Endothelial cell of umbilical vein (primary cell): ENCODE measurements around the gene CELF2. TPM values are rescaled to one million over a fixed set of nuclear protein-coding genes. Genes with fewer than 3 reads are reported as not detected.

ENCODE experiments used
- BruUV-seq: library from RNA; stranded (reverse); fragments of 400-500 nt; replicated peaks from 2 replicates; lab custom pipeline; 2021; lab: Mats Ljungman, UMichigan
- CTCF ChIA-PET: fragments of 300-600, 350-600 bp; sonication (Branson Sonifier 250); formaldehyde crosslinking; loops from one replicate; lab custom pipeline; 2021; ENCODE audit warnings: antibody characterized with exemption, inconsistent platforms; lab: Charles Lee
- POLR2A ChIA-PET: fragments of 300-600, 350-600 bp; sonication (Branson Sonifier 250); formaldehyde crosslinking; loops from one replicate; lab custom pipeline; 2021; ENCODE audit warnings: antibody characterized with exemption, inconsistent platforms; lab: Charles Lee
- DNase-seq: peaks from one replicate; pipeline ENCODE4 v3.0.0-alpha.2; 2011; ENCODE audit warnings: low read depth, low spot score
- FAIRE-seq: peaks from 2 replicates; lab custom pipeline; 2011; peaks lifted over from hg19 to GRCh38; lab: Jason Lieb, UNC
- H2AFZ ChIP-seq: 2 replicates; pipeline ENCODE4 v1.6.0; 2012; ENCODE audit warnings: low read depth, low read length, control low read depth, inconsistent platforms
- H3K27ac ChIP-seq: 2 replicates; pipeline ENCODE4 v1.5.1; 2011; ENCODE audit warnings: low read depth, mild to moderate bottlenecking, control low read depth, low read length, moderate library complexity; ENCODE audit not compliant: insufficient read depth
- H3K27me3 ChIP-seq, 2 experiments: 2 replicates each; pipeline versions ENCODE4 v1.6.0 to v1.6.1; 2011; ENCODE audit warnings: low read length in 2 of 2, mixed read lengths in 1 of 2; ENCODE audit not compliant: control insufficient read depth in 2 of 2, insufficient read depth in 2 of 2
- H3K36me3 ChIP-seq, 2 experiments: 2 replicates in 1 of 2; 3 replicates in 1 of 2; pipeline ENCODE4 v1.5.1; 2011; ENCODE audit warnings: low read length in 2 of 2, mild to moderate bottlenecking in 1 of 2, moderate library complexity in 1 of 2; ENCODE audit not compliant: control insufficient read depth in 2 of 2, insufficient read depth in 2 of 2; ENCODE audit errors: extremely low read depth in 1 of 2
- H3K4me1 ChIP-seq: 3 replicates; pipeline ENCODE4 v1.5.1; 2011; ENCODE audit warnings: mild to moderate bottlenecking, low read length; ENCODE audit not compliant: control insufficient read depth, insufficient read depth; ENCODE audit errors: extremely low read depth
- H3K4me2 ChIP-seq: 2 replicates; pipeline ENCODE4 v1.6.1; 2011; ENCODE audit warnings: low read length, control low read depth, mixed read lengths; ENCODE audit not compliant: insufficient read depth
- H3K4me3 ChIP-seq, 3 experiments: fragments of 200-600 bp in 1 of 3; sonication (generic), shearing (Covaris generic) in 1 of 3; replicated peaks in 1 of 3; 2 replicates each; pipeline ENCODE4 v1.5.1; 2011 to 2016; ENCODE audit warnings: control low read depth in 3 of 3, low read length in 3 of 3, mild to moderate bottlenecking in 2 of 3, inconsistent platforms in 1 of 3, low read depth in 1 of 3, moderate library complexity in 1 of 3; ENCODE audit not compliant: insufficient read depth in 1 of 3
- H3K79me2 ChIP-seq: 2 replicates; pipeline ENCODE4 v1.6.0; 2012; ENCODE audit warnings: low read length, inconsistent platforms; ENCODE audit not compliant: control insufficient read depth, insufficient read depth
- H3K9ac ChIP-seq: replicated peaks from 2 replicates; pipeline ENCODE3; 2011; ENCODE audit warnings: low read length, control low read depth; ENCODE audit not compliant: insufficient read depth; ENCODE audit errors: extremely low read depth
- H3K9me1 ChIP-seq: replicated peaks from 3 replicates; pipeline ENCODE4 v1.6.0; 2011; ENCODE audit warnings: mild to moderate bottlenecking, low read length; ENCODE audit not compliant: control insufficient read depth, insufficient read depth; ENCODE audit errors: extremely low read depth
- H3K9me3 ChIP-seq: replicated peaks from 2 replicates; pipeline ENCODE4 v1.5.1; 2012; ENCODE audit warnings: low read length, inconsistent platforms; ENCODE audit not compliant: control insufficient read depth, insufficient read depth
- H4K20me1 ChIP-seq: replicated peaks from 2 replicates; pipeline ENCODE3; 2011; ENCODE audit warnings: mild to moderate bottlenecking, low read length; ENCODE audit not compliant: control insufficient read depth, insufficient read depth; ENCODE audit errors: extremely low read depth
- FOS ChIP-seq: IDR thresholded peaks from 2 replicates; pipeline ENCODE4 v1.6.1; 2011; ENCODE audit warnings: mild to moderate bottlenecking, low read length, moderate library complexity, borderline replicate concordance; ENCODE audit not compliant: insufficient read depth
- JUN ChIP-seq: IDR thresholded peaks from 2 replicates; pipeline ENCODE4 v1.6.1; 2011; ENCODE audit warnings: borderline replicate concordance, low read depth; ENCODE audit not compliant: insufficient read length, insufficient read depth
- POLR2AphosphoS5 ChIP-seq: IDR thresholded peaks from 2 replicates; pipeline ENCODE4 v1.6.1; 2012; ENCODE audit warnings: low read depth, mild to moderate bottlenecking, control low read depth, low read length, moderate library complexity; ENCODE audit not compliant: insufficient read depth
- dilution Hi-C: fragments of 300-500 bp; cut with MboI; formaldehyde crosslinking; loops from one replicate; pipeline ENCODE4 v1.15.0; 2019; ENCODE audit warnings: low sequenced_read_pairs; ENCODE audit not compliant: extremely low pct_ligation_motif_present
- intact Hi-C: fragments of 100-400 bp; cut with micrococcal nuclease; formaldehyde crosslinking; loops from one replicate; pipeline ENCODE4 v1.10.0; 2022
- polyA plus RNA-seq, 4 experiments: library from polyadenylated mRNA; depleted of rRNA in 3 of 4; stranded (reverse) in 3 of 4; unstranded in 1 of 4; fragments of >200 nt; gene quantifications; 2 replicates each; pipeline versions ENCODE4 v1.2.1 to v1.2.3, GENCODE V29; 2011 to 2012; ENCODE audit warnings: missing spikeins in 1 of 4
- total RNA-seq: library from RNA; stranded (reverse); gene quantifications from 2 replicates; pipeline ENCODE4 v1.2.3, GENCODE V29; 2021
- TF ChIP-seq, protein P1 (sequence below), 2 donors: IDR thresholded peaks; 1 replicate in 1 of 2; 2 replicates in 1 of 2; pipeline ENCODE4 v1.5.1; 2011; ENCODE audit warnings: low read length in 2 of 2, mild to moderate bottlenecking in 2 of 2, moderate library complexity in 2 of 2, control low read depth in 1 of 2, inconsistent platforms in 1 of 2, low read depth in 1 of 2; ENCODE audit not compliant: insufficient read depth in 1 of 2; ENCODE audit errors: extremely low read depth in 1 of 2

Gene CELF2
- total and polyA plus RNA-seq, 2 donors (not counting 3 experiments of a cell fraction or from before 2014, with no cell fraction given): 21.6 to 42.6 TPM

DNA sequence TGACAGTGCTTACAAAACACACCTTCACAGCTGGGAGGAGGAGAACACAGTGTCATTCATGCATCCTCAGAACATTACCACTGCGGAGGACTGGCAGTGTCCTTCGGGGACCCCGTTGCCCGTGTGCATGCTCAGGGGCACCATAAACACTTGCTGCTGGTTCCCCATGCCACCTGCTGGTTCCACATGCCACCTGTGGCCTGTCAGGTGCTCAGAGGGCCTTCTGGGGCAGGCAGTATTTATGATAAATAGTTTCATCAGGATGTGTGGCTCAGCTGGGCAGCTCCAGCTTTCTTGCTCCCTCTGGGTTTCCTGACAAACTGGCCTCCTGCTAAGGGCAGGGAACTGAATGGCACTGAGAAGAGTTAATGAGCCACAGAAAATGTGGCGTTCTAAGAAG lies 32.1 kb downstream of the CELF2 start:
- ChIA-PET CTCF (no interaction called here), POLR2A (no interaction called here)
- H3K4me3 ChIP-seq: no peak overlapping the region
- TF ChIP-seq, protein P1, sequence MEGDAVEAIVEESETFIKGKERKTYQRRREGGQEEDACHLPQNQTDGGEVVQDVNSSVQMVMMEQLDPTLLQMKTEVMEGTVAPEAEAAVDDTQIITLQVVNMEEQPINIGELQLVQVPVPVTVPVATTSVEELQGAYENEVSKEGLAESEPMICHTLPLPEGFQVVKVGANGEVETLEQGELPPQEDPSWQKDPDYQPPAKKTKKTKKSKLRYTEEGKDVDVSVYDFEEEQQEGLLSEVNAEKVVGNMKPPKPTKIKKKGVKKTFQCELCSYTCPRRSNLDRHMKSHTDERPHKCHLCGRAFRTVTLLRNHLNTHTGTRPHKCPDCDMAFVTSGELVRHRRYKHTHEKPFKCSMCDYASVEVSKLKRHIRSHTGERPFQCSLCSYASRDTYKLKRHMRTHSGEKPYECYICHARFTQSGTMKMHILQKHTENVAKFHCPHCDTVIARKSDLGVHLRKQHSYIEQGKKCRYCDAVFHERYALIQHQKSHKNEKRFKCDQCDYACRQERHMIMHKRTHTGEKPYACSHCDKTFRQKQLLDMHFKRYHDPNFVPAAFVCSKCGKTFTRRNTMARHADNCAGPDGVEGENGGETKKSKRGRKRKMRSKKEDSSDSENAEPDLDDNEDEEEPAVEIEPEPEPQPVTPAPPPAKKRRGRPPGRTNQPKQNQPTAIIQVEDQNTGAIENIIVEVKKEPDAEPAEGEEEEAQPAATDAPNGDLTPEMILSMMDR (IDR thresholded peaks at IDR 0.05; ENCODE audit: extremely low read depth in 1 of 2, insufficient read depth in 1 of 2, low read depth in 1 of 2, low read length in 2 of 2): no peak
- TF ChIP-seq JUN: no peak
- TF ChIP-seq POLR2AphosphoS5: no peak
- no peak for TF ChIP-seq FOS
- no peak overlapping the region for H3K9ac ChIP-seq
- dilution Hi-C loops (no loop called here), intact Hi-C loops (no loop called here)
- H3K79me2 ChIP-seq: no peaks in the 10 kb centered on the region
- H3K4me1 ChIP-seq: peaks cover 3% of the 10 kb centered on the region
- DNase-seq: no peak
- H3K27me3 ChIP-seq: no peaks in the 10 kb centered on the region
- BruUV-seq: no TSS peak
- H3K27ac ChIP-seq: no peak overlapping the region
- H4K20me1 ChIP-seq: no peaks in the 10 kb centered on the region
- no peak for FAIRE-seq
- no peaks in the 10 kb centered on the region for H3K9me3 ChIP-seq
- no peak overlapping the region for H2AFZ ChIP-seq
- H3K9me1 ChIP-seq: no peaks in the 10 kb centered on the region
- H3K36me3 ChIP-seq: no peaks in the 10 kb centered on the region
- H3K4me2 ChIP-seq: no peak overlapping the region
